RWPE2 (cell line): Measurements from ENCODE around the gene TMTC4.

Source experiments
- ATAC-seq: fragments of 200-7000 bp; cut with Tn5 transposase; 3 replicates; pipeline ENCODE4 v1.9.1; 2021; ENCODE audit warnings: low read depth
- DNase-seq: peaks from one replicate; pipeline ENCODE4 v3.0.0-alpha.2; 2020; ENCODE audit warnings: low spot score
- H3K27ac ChIP-seq: fragments of 450-650 bp; 2 replicates; pipeline ENCODE4 v1.5.1; 2017; ENCODE audit warnings: mild to moderate bottlenecking; ENCODE audit not compliant: poor library complexity, severe bottlenecking
- H3K27me3 ChIP-seq: fragments of 250-450 bp; sonication (Bioruptor Pico); 2 replicates; pipeline ENCODE4 v1.5.1; 2021; ENCODE audit warnings: mild to moderate bottlenecking, moderate library complexity; ENCODE audit not compliant: insufficient read depth, poor library complexity, severe bottlenecking
- H3K36me3 ChIP-seq: fragments of 250-450 bp; sonication (Bioruptor Pico); 2 replicates; pipeline ENCODE4 v1.5.1; 2020; ENCODE audit warnings: low read depth, mild to moderate bottlenecking, moderate library complexity
- H3K4me1 ChIP-seq: fragments of 250-450 bp; sonication (Bioruptor Pico); 2 replicates; pipeline ENCODE4 v1.5.1; 2021; ENCODE audit warnings: mild to moderate bottlenecking, moderate library complexity; ENCODE audit not compliant: insufficient read depth, poor library complexity, severe bottlenecking
- H3K4me3 ChIP-seq: fragments of 250-450 bp; sonication (Bioruptor Pico); 2 replicates; pipeline ENCODE4 v1.5.1; 2021; ENCODE audit warnings: mild to moderate bottlenecking, moderate library complexity; ENCODE audit not compliant: severe bottlenecking
- H3K9me3 ChIP-seq: fragments of 250-450 bp; sonication (Bioruptor Pico); 2 replicates; pipeline ENCODE4 v1.5.1; 2021; ENCODE audit warnings: mild to moderate bottlenecking, moderate library complexity; ENCODE audit not compliant: severe bottlenecking
- TF ChIP-seq, protein P1 (sequence below): fragments of 450-650 bp; IDR thresholded peaks from one replicate; pipeline ENCODE4 v1.5.1; 2017; ENCODE audit warnings: mild to moderate bottlenecking, moderate library complexity; ENCODE audit not compliant: poor library complexity, severe bottlenecking

Gene TMTC4

GRCh38 chr13:100604918-100605710 lies 69.5 kb downstream of the TMTC4 start:
- ATAC-seq = no peak
- Histone ChIP-seq H3K27me3 (no peaks in the 10 kb centered on the region), H3K36me3 (no peaks in the 10 kb centered on the region), H3K4me1 (no peaks in the 10 kb centered on the region), H3K4me3 (no peak overlapping the region), H3K27ac (no peak overlapping the region), H3K9me3 (no peaks in the 10 kb centered on the region)
- DNase-seq = no peak
- TF ChIP-seq, protein P1, sequence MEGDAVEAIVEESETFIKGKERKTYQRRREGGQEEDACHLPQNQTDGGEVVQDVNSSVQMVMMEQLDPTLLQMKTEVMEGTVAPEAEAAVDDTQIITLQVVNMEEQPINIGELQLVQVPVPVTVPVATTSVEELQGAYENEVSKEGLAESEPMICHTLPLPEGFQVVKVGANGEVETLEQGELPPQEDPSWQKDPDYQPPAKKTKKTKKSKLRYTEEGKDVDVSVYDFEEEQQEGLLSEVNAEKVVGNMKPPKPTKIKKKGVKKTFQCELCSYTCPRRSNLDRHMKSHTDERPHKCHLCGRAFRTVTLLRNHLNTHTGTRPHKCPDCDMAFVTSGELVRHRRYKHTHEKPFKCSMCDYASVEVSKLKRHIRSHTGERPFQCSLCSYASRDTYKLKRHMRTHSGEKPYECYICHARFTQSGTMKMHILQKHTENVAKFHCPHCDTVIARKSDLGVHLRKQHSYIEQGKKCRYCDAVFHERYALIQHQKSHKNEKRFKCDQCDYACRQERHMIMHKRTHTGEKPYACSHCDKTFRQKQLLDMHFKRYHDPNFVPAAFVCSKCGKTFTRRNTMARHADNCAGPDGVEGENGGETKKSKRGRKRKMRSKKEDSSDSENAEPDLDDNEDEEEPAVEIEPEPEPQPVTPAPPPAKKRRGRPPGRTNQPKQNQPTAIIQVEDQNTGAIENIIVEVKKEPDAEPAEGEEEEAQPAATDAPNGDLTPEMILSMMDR = no peak

GRCh38 chr13:100602493-100603111 lies 72.0 kb downstream of the TMTC4 start:
- H3K9me3 ChIP-seq = no peaks in the 10 kb centered on the region
- H3K27ac ChIP-seq = no peak overlapping the region
- H3K36me3 ChIP-seq = no peaks in the 10 kb centered on the region
- no peaks in the 10 kb centered on the region for H3K27me3 ChIP-seq
- H3K4me1 ChIP-seq = no peaks in the 10 kb centered on the region
- ATAC-seq = no peak
- no peak overlapping the region for H3K4me3 ChIP-seq
- TF ChIP-seq, protein P1 = no peak
- no peak for DNase-seq

DNA sequence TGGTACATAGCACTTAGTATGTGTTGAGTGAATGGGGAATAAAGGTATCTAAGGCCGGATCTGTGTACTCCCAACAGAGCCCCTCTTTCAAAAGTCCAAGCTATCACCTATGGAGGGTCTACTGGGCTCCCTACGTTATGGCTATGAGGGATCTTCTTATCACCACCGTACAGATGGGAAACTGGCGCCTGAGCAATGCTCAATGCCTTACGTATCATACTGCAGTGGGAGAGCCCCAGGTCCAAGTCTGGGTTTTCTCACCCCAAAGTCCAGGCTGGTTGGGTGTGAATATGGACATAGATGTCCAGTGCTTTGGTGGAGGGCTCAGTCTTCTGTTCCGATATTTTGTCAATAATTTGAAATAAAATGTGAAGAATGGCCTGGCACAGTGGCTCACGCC lies 72.9 kb downstream of the TMTC4 start:
- TF ChIP-seq, protein P1 = no peak
- H3K27ac ChIP-seq = no peak overlapping the region
- no peaks in the 10 kb centered on the region for H3K27me3 ChIP-seq
- H3K4me1 ChIP-seq = no peaks in the 10 kb centered on the region
- no peak overlapping the region for H3K4me3 ChIP-seq
- no peaks in the 10 kb centered on the region for H3K36me3 ChIP-seq
- ATAC-seq = no peak
- H3K9me3 ChIP-seq = no peaks in the 10 kb centered on the region
- DNase-seq = no peak

DNA sequence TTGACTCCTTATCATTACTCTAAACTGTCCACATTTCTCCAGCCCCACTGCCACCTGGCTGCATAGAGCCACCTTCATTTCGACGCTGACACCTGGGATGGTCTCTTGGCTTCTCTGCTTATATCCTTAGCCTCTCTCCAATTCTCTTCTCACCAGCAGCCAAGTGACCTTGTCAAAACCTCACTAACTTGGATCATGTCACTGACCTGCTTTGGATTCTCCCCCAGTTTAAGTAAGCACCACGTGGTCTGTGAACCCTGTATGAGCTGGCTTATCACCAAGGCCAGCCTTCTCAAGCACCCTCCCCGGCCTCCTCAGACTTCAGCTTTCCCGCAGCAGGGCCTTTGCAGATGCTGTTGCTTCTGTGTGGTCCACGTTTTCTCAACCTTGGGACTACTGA lies 73.7 kb downstream of the TMTC4 start:
- TF ChIP-seq, protein P1 = no peak
- Histone ChIP-seq H3K4me1 (no peaks in the 10 kb centered on the region), H3K4me3 (no peak overlapping the region), H3K36me3 (no peaks in the 10 kb centered on the region), H3K27ac (no peak overlapping the region), H3K27me3 (no peaks in the 10 kb centered on the region), H3K9me3 (no peaks in the 10 kb centered on the region)
- ATAC-seq (no peak), DNase-seq (no peak)

DNA sequence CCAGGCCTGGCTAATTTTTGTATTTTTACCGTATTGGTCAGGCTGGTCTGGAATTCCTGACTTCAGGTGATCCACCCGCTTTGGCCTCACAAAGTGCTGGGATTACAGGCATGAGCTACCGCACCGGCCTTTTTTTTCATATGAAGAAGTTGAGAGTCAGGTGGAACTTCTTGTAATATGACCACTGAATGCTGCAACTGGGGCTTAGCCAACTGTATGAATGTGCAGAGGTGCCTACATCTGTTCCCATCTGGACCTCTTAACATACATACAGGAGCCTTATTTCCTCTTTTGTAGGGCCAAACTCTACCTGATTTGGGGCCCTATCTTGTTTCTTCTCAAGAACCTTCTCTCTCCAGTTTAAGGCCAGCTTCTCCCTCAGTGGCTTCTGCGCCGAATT lies 74.1 kb downstream of the TMTC4 start:
- TF ChIP-seq, protein P1 = no peak
- Histone ChIP-seq H3K9me3 (no peaks in the 10 kb centered on the region), H3K4me1 (no peaks in the 10 kb centered on the region), H3K27ac (no peak overlapping the region), H3K36me3 (no peaks in the 10 kb centered on the region), H3K4me3 (no peak overlapping the region), H3K27me3 (no peaks in the 10 kb centered on the region)
- ATAC-seq = no peak
- no peak for DNase-seq
